Measurements from ENCODE around the gene GTF2A1. TPM values are rescaled to one million over a fixed set of nuclear protein-coding genes. Genes with fewer than 3 reads are reported as not detected.

The GTF2A1 gene
- total and polyA plus RNA-seq, 4 donors, result 2.9 to 22.1 (median 9.7) TPM

DNA sequence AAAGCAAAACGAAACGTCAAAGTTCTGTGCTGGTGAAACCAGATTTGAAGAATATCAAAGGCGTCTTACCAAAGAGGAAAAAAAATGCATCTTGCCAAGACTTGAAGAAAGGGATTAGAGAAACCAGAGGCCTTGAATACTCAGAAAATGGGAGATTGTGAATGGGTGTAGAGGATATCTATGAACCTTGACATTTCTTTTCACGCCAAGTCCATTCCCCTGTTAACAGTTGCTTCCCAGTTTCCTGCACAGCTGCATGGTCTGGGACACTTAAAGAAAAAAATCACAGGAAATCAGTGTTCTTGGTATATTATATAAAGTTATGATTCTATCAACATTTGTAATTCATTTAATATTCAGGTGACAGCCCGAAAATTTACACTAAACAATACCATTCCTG is 1.4 kb upstream of the GTF2A1 start:
- Histone ChIP-seq H3K27me3 (ENCODE audit: control insufficient read depth in 4 of 4, insufficient read depth in 4 of 4, low read length in 3 of 4) (no peaks in the 10 kb centered on the region), H3K27ac (ENCODE audit: low read depth in 1 of 2, low read length in 2 of 2) (peak overlapping the region; percentile 99), H3K4me1 (ENCODE audit: control insufficient read depth in 4 of 4, insufficient read depth in 4 of 4, low read length in 3 of 4) (peaks cover 7 to 33% (median 21%) of the 10 kb centered on the region in 4 donors), H3K36me3 (ENCODE audit: control insufficient read depth in 4 of 4, insufficient read depth in 3 of 4, low read depth in 1 of 4, low read length in 3 of 4) (no peaks in the 10 kb centered on the region), H3K4me3 (ENCODE audit: low read depth in 1 of 3, low read length in 3 of 3) (peak overlapping the region in 1 of 3 donors; percentile 63), H3K9me3 (ENCODE audit: control insufficient read depth in 4 of 4, low read length in 3 of 4) (no peaks in the 10 kb centered on the region), H3K9ac (ENCODE audit: low read depth in 1 of 2, low read length in 2 of 2) (peak overlapping the region in 1 of 2 donors; percentile 40)
- WGBS, result 80% methylated on average over 5 of the region's 5 CpGs
- no peak for DNase-seq (ENCODE audit: low spot score)
- TF ChIP-seq YY1 (IDR thresholded peaks at IDR 0.05), result no peak
- TF ChIP-seq FOXA2 (IDR thresholded peaks at IDR 0.05), result no peak
- no peak for TF ChIP-seq SP1 (IDR thresholded peaks at IDR 0.05)
- no peak for TF ChIP-seq HNF4A (conservative IDR thresholded peaks at IDR 0.05)
- no peak for TF ChIP-seq EGR1 (IDR thresholded peaks at IDR 0.05; ENCODE audit: low read depth in 2 of 2)
- TF ChIP-seq ZBTB33 (IDR thresholded peaks at IDR 0.05), result no peak
- TF ChIP-seq JUND (IDR thresholded peaks at IDR 0.05), result no peak
- no peak for TF ChIP-seq NR2F2 (IDR thresholded peaks at IDR 0.05)
- TF ChIP-seq GABPA (IDR thresholded peaks at IDR 0.05 in 1 of 2, conservative IDR thresholded peaks at IDR 0.05 in 1 of 2), result no peak
- TF ChIP-seq, protein P1, sequence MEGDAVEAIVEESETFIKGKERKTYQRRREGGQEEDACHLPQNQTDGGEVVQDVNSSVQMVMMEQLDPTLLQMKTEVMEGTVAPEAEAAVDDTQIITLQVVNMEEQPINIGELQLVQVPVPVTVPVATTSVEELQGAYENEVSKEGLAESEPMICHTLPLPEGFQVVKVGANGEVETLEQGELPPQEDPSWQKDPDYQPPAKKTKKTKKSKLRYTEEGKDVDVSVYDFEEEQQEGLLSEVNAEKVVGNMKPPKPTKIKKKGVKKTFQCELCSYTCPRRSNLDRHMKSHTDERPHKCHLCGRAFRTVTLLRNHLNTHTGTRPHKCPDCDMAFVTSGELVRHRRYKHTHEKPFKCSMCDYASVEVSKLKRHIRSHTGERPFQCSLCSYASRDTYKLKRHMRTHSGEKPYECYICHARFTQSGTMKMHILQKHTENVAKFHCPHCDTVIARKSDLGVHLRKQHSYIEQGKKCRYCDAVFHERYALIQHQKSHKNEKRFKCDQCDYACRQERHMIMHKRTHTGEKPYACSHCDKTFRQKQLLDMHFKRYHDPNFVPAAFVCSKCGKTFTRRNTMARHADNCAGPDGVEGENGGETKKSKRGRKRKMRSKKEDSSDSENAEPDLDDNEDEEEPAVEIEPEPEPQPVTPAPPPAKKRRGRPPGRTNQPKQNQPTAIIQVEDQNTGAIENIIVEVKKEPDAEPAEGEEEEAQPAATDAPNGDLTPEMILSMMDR (IDR thresholded peaks at IDR 0.05; ENCODE audit: low read depth, low read length, missing input control), result no peak
- TF ChIP-seq ATF3 (IDR thresholded peaks at IDR 0.05), result no peak
- no peak for TF ChIP-seq RXRA (IDR thresholded peaks at IDR 0.05)

DNA sequence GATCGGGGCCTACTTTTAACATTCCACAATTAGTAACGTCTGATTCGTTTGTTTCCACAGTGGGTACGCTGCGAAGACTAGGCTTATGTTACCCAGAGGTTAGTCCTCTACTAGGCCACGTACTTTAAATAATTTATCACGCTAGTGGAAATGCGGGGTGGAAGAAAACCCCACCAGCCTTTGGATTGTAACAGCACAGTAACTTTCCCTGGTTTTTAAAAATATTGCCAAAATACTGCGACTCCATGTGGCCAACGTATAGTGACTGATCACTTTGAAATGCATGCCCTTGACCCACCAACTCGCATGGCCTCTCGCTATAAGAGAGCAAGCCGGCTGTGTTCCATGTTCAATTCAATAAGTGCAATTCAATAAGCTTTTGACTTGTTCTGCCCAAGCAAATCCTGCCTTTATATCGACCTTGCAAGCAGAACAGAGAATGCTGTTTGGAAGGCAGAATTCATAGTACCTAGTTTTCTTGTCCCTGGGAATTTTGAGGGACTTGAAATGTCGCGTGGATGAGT is 882 bp upstream of the GTF2A1 start:
- WGBS, result 28% methylated on average over 16 of the region's 16 CpGs
- Histone ChIP-seq H3K36me3 (ENCODE audit: control insufficient read depth in 4 of 4, insufficient read depth in 3 of 4, low read depth in 1 of 4, low read length in 3 of 4) (no peaks in the 10 kb centered on the region), H3K27me3 (ENCODE audit: control insufficient read depth in 4 of 4, insufficient read depth in 4 of 4, low read length in 3 of 4) (no peaks in the 10 kb centered on the region), H3K9ac (ENCODE audit: low read depth in 1 of 2, low read length in 2 of 2) (peak overlapping the region; percentile 40 to 78), H3K4me1 (ENCODE audit: control insufficient read depth in 4 of 4, insufficient read depth in 4 of 4, low read length in 3 of 4) (peaks cover 7 to 36% (median 21%) of the 10 kb centered on the region in 4 donors), H3K27ac (ENCODE audit: low read depth in 1 of 2, low read length in 2 of 2) (peak overlapping the region; percentile 99), H3K9me3 (ENCODE audit: control insufficient read depth in 4 of 4, low read length in 3 of 4) (no peaks in the 10 kb centered on the region), H3K4me3 (ENCODE audit: low read depth in 1 of 3, low read length in 3 of 3) (peak overlapping the region; percentile 63 to 94 (median 70))
- peak; percentile 7 for TF ChIP-seq TAF1 (conservative IDR thresholded peaks at IDR 0.05)
- peak; percentile 3 for TF ChIP-seq MAX (IDR thresholded peaks at IDR 0.05)
- no peak for TF ChIP-seq FOXA2 (IDR thresholded peaks at IDR 0.05)
- no peak for DNase-seq (ENCODE audit: low spot score)

DNA sequence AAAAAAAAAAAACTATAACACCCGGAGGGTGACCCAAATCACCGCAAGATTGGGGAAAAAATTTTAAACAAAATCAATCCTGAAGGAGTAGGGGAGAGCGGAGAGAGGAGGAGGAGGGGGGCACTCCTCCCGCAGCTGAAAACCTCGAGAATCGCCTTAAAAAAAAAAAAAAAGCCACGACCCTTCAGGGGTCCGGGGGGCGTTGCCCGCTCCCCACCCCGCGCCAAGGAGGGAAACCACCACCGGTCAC is 254 bp downstream of the GTF2A1 start:
- TF ChIP-seq RXRA (IDR thresholded peaks at IDR 0.05) (no peak), EGR1 (IDR thresholded peaks at IDR 0.05; ENCODE audit: low read depth in 2 of 2) (no peak), FOXA1 (IDR thresholded peaks at IDR 0.05) (no peak), ZBTB33 (IDR thresholded peaks at IDR 0.05) (no peak), GABPA (IDR thresholded peaks at IDR 0.05 in 1 of 2, conservative IDR thresholded peaks at IDR 0.05 in 1 of 2) (no peak), MAX (IDR thresholded peaks at IDR 0.05) (no peak), FOXA2 (IDR thresholded peaks at IDR 0.05) (no peak), ATF3 (IDR thresholded peaks at IDR 0.05) (no peak), JUND (IDR thresholded peaks at IDR 0.05) (no peak), NR2F2 (IDR thresholded peaks at IDR 0.05) (no peak)
- TF ChIP-seq, protein P1 (IDR thresholded peaks at IDR 0.05; ENCODE audit: low read depth, low read length, missing input control), result no peak
- peak overlapping the region; percentile 79 to 91 for H3K9ac ChIP-seq (ENCODE audit: low read depth in 1 of 2, low read length in 2 of 2)
- peak overlapping the region; percentile 74 to 94 (median 74) for H3K4me3 ChIP-seq (ENCODE audit: low read depth in 1 of 3, low read length in 3 of 3)
- peaks cover 7 to 36% (median 21%) of the 10 kb centered on the region in 4 donors for H3K4me1 ChIP-seq (ENCODE audit: control insufficient read depth in 4 of 4, insufficient read depth in 4 of 4, low read length in 3 of 4)
- WGBS, result under 1% methylated on average over 13 of the region's 13 CpGs
- H3K36me3 ChIP-seq (ENCODE audit: control insufficient read depth in 4 of 4, insufficient read depth in 3 of 4, low read depth in 1 of 4, low read length in 3 of 4), result peaks cover 2 to 5% (median 4%) of the 10 kb centered on the region in 4 donors
- H3K27me3 ChIP-seq (ENCODE audit: control insufficient read depth in 4 of 4, insufficient read depth in 4 of 4, low read length in 3 of 4), result no peaks in the 10 kb centered on the region
- H3K27ac ChIP-seq (ENCODE audit: low read depth in 1 of 2, low read length in 2 of 2), result peak overlapping the region; percentile 99
- DNase-seq (ENCODE audit: low spot score), result no peak
- no peaks in the 10 kb centered on the region for H3K9me3 ChIP-seq (ENCODE audit: control insufficient read depth in 4 of 4, low read length in 3 of 4)
